ENCODE measurements around the gene HSPA12B. TPM values are rescaled to one million over a fixed set of nuclear protein-coding genes. Genes with fewer than 3 reads are reported as not detected.

The HSPA12B gene
- total and polyA plus RNA-seq, 2 of the 8 experiments (the other 6 are each of a cell fraction or from before 2014, with no cell fraction given): 2.2 to 4.3 TPM

DNA sequence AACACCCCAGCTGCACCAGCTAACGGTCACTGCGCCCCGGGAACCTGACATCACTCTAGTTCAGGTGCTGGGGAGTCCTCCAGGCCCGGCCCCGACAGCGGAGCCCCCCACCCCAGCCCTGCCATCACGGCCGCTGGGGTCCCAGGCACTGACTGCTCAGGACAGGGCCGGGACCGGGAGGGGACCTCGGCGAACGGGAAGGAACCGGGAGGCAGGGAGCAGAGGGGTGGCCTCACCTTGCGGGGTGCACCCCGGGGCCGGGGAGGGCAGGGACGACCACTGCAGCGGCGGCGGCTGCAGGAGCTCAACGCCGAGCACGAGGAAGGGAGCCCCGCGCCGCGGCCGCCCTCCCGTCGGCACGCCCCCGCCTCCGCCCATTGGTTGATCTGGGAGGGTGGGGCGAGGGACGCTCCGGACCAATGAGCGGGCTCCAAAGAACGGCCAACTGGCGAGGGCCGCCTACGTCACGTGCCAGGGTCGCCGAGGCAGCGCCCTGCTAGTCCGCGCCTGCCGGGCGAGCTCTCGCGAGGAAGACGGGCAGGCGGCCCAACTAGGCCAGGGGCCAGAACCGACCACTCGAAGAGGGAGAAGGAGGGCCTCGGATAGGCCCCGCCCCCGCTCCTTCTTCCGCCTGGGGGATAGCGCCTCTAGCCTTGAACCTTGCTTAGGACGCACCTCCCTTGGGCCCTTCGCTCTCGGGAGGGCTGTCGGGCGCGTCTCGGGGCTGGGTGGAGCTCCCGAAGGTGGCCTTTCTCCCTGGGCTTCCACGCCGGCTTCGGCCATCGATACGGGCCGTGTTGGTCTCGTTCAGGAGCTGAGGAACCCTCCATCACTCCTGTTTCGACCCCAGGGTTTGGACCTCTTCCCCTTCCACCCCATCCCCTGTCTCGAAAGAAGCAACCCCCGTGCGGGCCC is 35.2 kb downstream of the HSPA12B start, which contains the start of gene ADISSP (continued):
- TF ChIP-seq HDAC2 (IDR thresholded peaks at IDR 0.05; ENCODE audit: borderline replicate concordance in 1 of 2, low read depth in 2 of 2, low read length in 2 of 2): peak in 1 of 2 experiments; percentile 4; a peak in 1 of 4 replicates
- TF ChIP-seq SAP30 (IDR thresholded peaks at IDR 0.05; ENCODE audit: insufficient read depth, insufficient replicate concordance, low read length): no peak
- TF ChIP-seq, protein P1, sequence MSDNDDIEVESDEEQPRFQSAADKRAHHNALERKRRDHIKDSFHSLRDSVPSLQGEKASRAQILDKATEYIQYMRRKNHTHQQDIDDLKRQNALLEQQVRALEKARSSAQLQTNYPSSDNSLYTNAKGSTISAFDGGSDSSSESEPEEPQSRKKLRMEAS (IDR thresholded peaks at IDR 0.05): peak; percentile 91
- no peak for TF ChIP-seq EZH2 (IDR thresholded peaks at IDR 0.05; ENCODE audit: low read depth, low read length, severe bottlenecking)
- TF ChIP-seq SIRT6 (IDR thresholded peaks at IDR 0.05; ENCODE audit: low read length): no peak
- peak; percentile 30 for TF ChIP-seq POLR2AphosphoS5 (IDR thresholded peaks at IDR 0.05; ENCODE audit: low read depth, low read length)
- no peak for TF ChIP-seq KDM1A (IDR thresholded peaks at IDR 0.05; ENCODE audit: borderline replicate concordance, low read length)
- TF ChIP-seq NANOG (IDR thresholded peaks at IDR 0.05; ENCODE audit: insufficient read depth, low read depth, low read length, poor library complexity, severe bottlenecking): no peak
- TF ChIP-seq TBP (IDR thresholded peaks at IDR 0.05; ENCODE audit: low read depth, low read length): no peak; the same call in 1 of the 2 replicates
- peak in 1 of 2 experiments; percentile 71; a peak in 2 of 3 replicates for TF ChIP-seq POLR2A (IDR thresholded peaks at IDR 0.05; ENCODE audit: control extremely low read depth in 1 of 2, low read depth in 2 of 2, low read length in 2 of 2)
- no peak for TF ChIP-seq GTF2F1 (IDR thresholded peaks at IDR 0.05; ENCODE audit: borderline replicate concordance, low read depth, low read length)
- TF ChIP-seq BRCA1 (IDR thresholded peaks at IDR 0.05; ENCODE audit: low read depth, low read length): peak; percentile 71
- peak; percentile 94 for TF ChIP-seq KDM4A (IDR thresholded peaks at IDR 0.05; ENCODE audit: low read depth, low read length, severe bottlenecking)
- peak; percentile 71 for TF ChIP-seq ASH2L (IDR thresholded peaks at IDR 0.05; ENCODE audit: low read length)
- TF ChIP-seq SUZ12 (IDR thresholded peaks at IDR 0.05; ENCODE audit: low read length): no peak
- TF ChIP-seq, protein P2, sequence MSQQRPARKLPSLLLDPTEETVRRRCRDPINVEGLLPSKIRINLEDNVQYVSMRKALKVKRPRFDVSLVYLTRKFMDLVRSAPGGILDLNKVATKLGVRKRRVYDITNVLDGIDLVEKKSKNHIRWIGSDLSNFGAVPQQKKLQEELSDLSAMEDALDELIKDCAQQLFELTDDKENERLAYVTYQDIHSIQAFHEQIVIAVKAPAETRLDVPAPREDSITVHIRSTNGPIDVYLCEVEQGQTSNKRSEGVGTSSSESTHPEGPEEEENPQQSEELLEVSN (IDR thresholded peaks at IDR 0.05): peak; percentile 75
- peak; percentile 75 for TF ChIP-seq CREB1 (IDR thresholded peaks at IDR 0.05)
- TF ChIP-seq, protein P3, sequence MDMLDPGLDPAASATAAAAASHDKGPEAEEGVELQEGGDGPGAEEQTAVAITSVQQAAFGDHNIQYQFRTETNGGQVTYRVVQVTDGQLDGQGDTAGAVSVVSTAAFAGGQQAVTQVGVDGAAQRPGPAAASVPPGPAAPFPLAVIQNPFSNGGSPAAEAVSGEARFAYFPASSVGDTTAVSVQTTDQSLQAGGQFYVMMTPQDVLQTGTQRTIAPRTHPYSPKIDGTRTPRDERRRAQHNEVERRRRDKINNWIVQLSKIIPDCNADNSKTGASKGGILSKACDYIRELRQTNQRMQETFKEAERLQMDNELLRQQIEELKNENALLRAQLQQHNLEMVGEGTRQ (IDR thresholded peaks at IDR 0.05; ENCODE audit: low read length): peak; percentile 89
- 0 out of 2 replicates have a peak, but pooled peaks have one; percentile 27 for TF ChIP-seq YY1 (IDR thresholded peaks at IDR 0.05; ENCODE audit: low read depth, low read length)
- TF ChIP-seq JUND (IDR thresholded peaks at IDR 0.05; ENCODE audit: low read length): no peak
- no peak for TF ChIP-seq RFX5 (IDR thresholded peaks at IDR 0.05; ENCODE audit: borderline replicate concordance, low read depth, low read length)
- no peak for TF ChIP-seq HDAC6 (IDR thresholded peaks at IDR 0.05; ENCODE audit: low read depth, low read length)

All from H1 (cell line).